Measurements from ENCODE around the gene RHOBTB3.
"Not testable (repeated sequence)": the region's sequence is repeated elsewhere in the genome, so short reads cannot be mapped to it uniquely, and the experiment has no call there.

The RHOBTB3 gene

GRCh38 chr5:95800553-95800952 lies 69.4 kb downstream of the RHOBTB3 start:
- no peak for DNase-seq (ENCODE audit: low spot score)

GRCh38 chr5:95801532-95801931 lies 70.4 kb downstream of the RHOBTB3 start:
- no peak for DNase-seq (ENCODE audit: low spot score)

- no peak for DNase-seq (ENCODE audit: low spot score)
Measured at GRCh38 chr5:95801961-95802360, 70.8 kb downstream of the RHOBTB3 start.

- no peak for DNase-seq (ENCODE audit: low spot score)
Measured at GRCh38 chr5:95803271-95804148, 72.4 kb downstream of the RHOBTB3 start.

- no peak for DNase-seq (ENCODE audit: low spot score)
Measured at GRCh38 chr5:95804736-95805539, 73.8 kb downstream of the RHOBTB3 start.

GRCh38 chr5:95806687-95807086 lies 75.6 kb downstream of the RHOBTB3 start:
- DNase-seq (ENCODE audit: low spot score): no peak

GRCh38 chr5:95808013-95808685 lies 77.0 kb downstream of the RHOBTB3 start:
- DNase-seq (ENCODE audit: low spot score): no peak

- no peak for DNase-seq (ENCODE audit: low spot score)
Measured at GRCh38 chr5:95808686-95809413, 77.7 kb downstream of the RHOBTB3 start.

- no peak for DNase-seq (ENCODE audit: low spot score)
Measured at GRCh38 chr5:95809414-95809960, 78.4 kb downstream of the RHOBTB3 start.

GRCh38 chr5:95810305-95811125 lies 79.4 kb downstream of the RHOBTB3 start:
- DNase-seq (ENCODE audit: low spot score): no peak

- not testable (repeated sequence) for DNase-seq (ENCODE audit: low spot score)
Measured at GRCh38 chr5:95811126-95811423, 79.9 kb downstream of the RHOBTB3 start.

- DNase-seq (ENCODE audit: low spot score): not testable (repeated sequence)
Measured at GRCh38 chr5:95811461-95812073, 80.4 kb downstream of the RHOBTB3 start.

- no peak for DNase-seq (ENCODE audit: low spot score)
Measured at GRCh38 chr5:95812074-95812471, 80.9 kb downstream of the RHOBTB3 start.

- DNase-seq (ENCODE audit: low spot score): not testable (repeated sequence)
Measured at GRCh38 chr5:95813035-95813434, 81.9 kb downstream of the RHOBTB3 start.

- DNase-seq (ENCODE audit: low spot score): no peak
Measured at GRCh38 chr5:95815155-95815729, 84.1 kb downstream of the RHOBTB3 start.

GRCh38 chr5:95816341-95816740 lies 85.2 kb downstream of the RHOBTB3 start:
- no peak for DNase-seq (ENCODE audit: low spot score)

- DNase-seq (ENCODE audit: low spot score): no peak
Measured at GRCh38 chr5:95816776-95817175, 85.6 kb downstream of the RHOBTB3 start.

- DNase-seq (ENCODE audit: low spot score): peak; percentile 30
Measured at GRCh38 chr5:95817430-95817829, 86.3 kb downstream of the RHOBTB3 start.

- DNase-seq (ENCODE audit: low spot score): no peak
Measured at GRCh38 chr5:95818181-95819147, 87.3 kb downstream of the RHOBTB3 start.

Measured in iPS-NIHi11 (cell line).